HG03460 (cell line): Measurements from ENCODE around the gene ERICH6.
A peak's percentile ranks its signal among the peaks of the same experiment; 100 is the strongest.

Source experiments
- ATAC-seq: cut with Tn5 transposase; IDR thresholded peaks from one replicate; pipeline ENCODE4 v1.9.1; 2021; ENCODE audit not compliant: unreplicated experiment

The ERICH6 gene

GRCh38 chr3:150736903-150737832 lies 33.4 kb upstream of the ERICH6 start:
- ATAC-seq = no peak

- no peak for ATAC-seq
These were observed 32.6 kb upstream of the ERICH6 start for GRCh38 chr3:150736316-150736719.

- no peak for ATAC-seq
These were observed 31.0 kb upstream of the ERICH6 start for GRCh38 chr3:150734795-150735119.

GRCh38 chr3:150733936-150734794 lies 30.4 kb upstream of the ERICH6 start:
- ATAC-seq = no peak

- no peak for ATAC-seq
These were observed 29.7 kb upstream of the ERICH6 start for GRCh38 chr3:150733373-150733935.

DNA sequence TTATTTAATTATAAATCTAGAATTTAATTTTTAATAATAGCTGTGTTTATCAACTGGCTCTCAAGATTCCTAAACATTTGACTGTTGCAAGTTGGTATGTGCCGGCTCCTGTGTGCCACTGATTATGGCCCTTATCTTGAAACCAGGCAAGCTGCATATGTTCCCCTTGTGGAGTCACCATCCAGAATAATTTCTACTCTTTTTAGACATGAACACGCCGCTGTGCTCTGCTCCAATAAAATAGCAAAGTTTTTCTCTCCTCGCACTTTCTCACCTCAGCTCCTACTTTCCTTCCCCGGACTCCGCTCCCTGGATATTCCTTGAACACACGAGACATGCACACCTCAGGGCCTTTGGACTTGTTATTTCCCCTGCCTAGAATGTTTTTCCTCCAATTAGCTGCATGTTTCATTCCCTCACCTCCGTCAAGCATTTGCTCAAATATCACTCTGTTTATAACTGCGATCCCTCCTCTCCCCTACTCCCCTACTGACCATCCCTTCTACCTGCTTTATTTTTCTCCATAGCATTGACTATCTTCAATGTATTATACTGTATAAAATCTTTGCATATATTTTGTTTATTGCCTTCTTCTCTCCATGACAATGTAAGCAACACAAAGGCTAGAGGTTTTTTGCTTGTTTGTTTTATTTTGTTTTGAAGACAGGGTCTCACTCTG lies 26.1 kb upstream of the ERICH6 start:
- ATAC-seq = no peak

GRCh38 chr3:150727653-150728502 lies 24.2 kb upstream of the ERICH6 start:
- no peak for ATAC-seq

DNA sequence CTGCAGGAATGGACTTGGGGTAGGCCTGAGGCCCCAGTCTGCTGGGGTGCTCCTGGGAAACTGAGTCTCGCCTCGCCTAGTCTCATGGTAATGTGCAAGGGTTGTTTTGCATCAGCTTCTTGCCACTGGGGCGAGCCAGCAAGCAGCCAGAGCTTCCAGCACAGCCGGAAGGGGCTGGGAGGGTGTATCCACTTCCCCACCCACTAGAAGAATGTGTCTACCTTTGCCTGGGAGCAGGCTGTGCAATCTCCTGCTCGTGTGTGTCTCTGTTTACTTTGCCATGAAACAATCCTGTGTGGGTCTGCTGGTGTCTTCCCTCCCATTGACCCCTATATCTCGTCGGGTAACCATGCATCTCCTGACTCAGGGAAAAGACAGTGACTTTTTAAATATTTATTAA lies 21.8 kb upstream of the ERICH6 start:
- ATAC-seq = no peak

DNA sequence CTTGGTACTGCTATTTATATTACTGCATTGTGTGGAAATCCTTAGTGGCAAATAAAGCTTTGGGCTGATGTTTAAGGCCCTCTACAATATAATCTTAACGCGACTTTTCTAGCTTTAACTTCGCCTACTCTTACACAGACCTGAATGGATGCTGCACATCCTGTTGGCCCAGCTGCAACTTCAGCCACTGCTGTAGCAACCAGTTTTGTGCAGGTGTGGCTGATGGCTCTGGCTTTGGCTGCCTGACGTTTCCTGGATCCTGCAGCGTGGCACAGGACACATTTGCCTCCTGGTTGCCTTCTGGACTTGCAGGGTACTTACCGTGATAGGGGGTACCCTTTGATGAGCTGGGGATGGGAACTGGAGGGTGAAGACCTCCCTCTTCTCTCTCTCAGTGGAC lies 20.2 kb upstream of the ERICH6 start:
- ATAC-seq = no peak

DNA sequence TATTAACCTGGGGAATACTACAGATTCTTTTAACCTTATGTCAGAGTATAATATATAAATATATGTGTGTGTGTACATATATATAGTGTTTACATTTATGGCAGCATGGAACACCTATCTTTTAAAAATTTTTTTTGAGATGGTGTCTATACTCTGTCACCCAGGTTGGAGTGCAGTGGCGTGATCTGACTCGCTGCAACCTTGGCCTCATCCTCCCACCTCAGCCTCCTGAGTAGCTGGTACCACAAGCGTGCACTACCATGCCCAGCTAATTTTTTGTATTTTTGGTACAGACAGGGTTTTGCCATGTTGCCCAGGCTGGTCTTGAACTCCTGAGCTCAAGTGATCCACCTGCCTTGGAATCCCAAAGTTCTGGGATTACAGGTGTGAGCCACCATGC lies 18.5 kb upstream of the ERICH6 start:
- ATAC-seq = no peak

DNA sequence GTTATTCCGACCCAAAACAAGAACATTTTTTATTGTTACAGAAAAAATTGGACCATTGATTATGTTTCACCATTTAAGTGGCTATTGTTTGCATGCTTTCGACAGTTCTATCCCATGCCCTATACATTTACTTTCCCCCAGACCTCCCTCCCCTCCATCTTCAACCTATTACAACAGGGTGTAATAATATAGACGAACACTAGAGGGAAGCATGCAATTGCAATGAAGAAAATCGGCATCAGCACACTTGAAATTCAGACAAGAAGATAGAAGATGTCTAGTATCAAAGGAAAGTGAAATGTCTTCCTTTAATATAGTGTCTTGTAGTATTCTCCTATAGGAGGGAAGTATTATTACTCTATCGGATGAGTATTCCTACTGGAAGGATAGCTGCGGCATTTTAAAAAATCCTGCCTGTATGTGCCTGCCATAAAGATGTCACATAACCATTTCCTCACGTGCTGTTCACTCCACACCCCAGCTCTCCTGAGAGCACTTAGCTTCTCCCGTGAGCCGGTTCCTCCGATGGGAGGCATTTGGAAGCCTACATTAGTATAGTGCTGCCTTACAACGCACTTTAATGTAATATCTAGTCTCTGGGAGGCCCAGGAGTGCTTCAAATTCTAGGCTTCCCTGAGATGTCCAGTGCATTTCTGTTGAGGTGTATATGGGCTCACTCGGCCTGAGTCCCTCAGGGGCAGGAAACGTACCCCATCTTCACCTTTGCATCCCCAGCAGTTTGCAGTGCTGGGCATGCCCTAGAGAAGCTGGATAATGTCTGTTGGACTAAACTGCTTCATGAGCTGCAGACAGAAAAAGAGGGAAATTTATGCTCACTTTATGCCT lies 17.8 kb upstream of the ERICH6 start:
- peak; percentile 76 for ATAC-seq

DNA sequence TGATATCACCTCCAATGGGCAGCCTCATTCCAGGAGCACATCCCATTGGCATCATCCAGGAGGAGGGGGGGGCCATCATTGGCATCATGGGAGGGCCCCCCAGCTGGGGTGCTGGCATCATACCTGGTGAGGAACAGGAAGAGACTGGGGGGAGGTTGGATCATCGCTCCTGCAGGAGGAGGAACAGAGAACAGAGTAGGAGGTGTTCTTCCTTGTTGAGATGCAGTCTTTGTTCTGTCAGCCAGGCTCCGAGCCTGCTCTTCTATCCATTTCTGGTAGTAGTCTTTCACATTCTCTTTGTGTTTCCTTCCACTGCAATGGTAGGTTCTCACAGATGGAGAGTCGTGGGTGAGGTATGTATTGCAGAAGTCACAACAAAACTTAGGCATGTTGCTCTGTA lies 16.7 kb upstream of the ERICH6 start:
- ATAC-seq = no peak

DNA sequence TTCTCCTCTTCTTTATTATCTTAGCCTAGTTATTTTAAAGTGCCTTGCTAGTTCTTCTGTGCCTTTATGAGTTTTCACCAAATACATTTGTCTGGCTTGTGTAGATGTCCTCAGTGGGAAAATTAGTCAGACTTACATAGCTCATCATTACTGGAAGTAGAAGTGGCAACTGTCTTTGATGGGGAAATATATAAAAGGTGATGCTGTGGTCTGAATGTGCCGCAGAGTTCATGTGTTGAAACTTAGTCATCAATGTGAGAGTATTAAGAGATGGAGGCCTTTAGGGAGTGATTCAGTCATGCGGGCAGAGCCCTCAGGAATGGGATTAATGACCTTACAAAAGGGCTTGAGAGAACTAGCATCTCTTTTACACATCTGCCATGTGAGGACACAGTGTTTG lies 6.4 kb upstream of the ERICH6 start:
- ATAC-seq = no peak

DNA sequence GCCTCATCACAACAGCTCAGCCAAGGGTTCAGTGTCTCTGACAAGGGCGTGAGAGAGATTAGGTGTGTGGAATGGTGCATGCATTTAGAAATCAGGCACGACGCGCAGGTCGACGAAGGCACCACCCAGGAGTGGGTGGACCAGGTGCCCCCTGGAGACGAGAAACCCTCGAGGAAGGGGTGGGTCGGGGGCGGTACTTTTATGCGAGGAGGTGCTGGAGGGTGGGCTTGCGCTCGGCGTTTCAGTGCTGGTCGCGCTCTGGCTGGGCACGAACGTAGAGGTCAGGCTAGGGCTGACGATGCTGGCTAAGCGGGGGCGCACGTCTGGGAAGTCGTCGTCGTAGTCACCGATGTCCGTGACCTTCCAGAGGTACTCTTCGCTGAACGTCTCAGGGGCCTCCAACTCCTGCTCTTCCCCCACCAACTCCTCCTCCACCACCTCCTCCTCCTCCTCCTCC lies 393 bp downstream of the ERICH6 start:
- peak; percentile 26 for ATAC-seq

GRCh38 chr3:150699068-150699639 lies 4.6 kb downstream of the ERICH6 start:
- no peak for ATAC-seq

- no peak for ATAC-seq
These were observed 6.1 kb downstream of the ERICH6 start for GRCh38 chr3:150697646-150698045.

DNA sequence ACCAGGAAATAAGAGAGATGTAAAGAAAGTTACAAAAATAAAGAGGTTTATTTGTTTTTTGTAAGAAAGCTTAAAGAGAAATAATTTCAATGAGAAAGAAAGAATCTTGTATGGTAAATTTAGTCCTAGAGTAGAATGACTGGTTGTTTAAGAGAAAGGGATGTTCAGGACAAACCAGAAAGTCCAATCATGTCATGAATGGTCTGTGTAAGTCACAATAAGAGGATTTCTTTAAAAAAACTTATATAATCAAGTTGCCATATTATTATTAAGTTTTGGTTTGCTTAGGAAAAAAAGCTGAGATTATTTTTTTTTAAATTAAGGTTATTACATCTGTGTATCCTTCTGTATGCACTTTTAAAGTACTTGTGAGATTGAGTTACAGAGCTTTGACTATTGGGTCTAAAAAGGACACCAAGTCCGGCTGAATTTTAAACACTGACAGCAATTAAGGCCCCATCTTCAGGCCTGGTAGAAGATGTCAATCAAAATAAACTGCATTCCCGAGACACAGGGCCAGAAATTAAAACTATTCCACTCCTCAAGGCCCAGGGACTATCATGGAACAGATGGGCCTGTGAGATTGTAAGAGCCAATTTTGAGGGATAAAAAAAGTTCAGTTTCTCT lies 12.2 kb downstream of the ERICH6 start:
- ATAC-seq = no peak

- no peak for ATAC-seq
These were observed 16.1 kb downstream of the ERICH6 start for GRCh38 chr3:150687613-150688012.
